Measurements from ENCODE around the gene TMEM114.
A peak's percentile ranks its signal among the peaks of the same experiment; 100 is the strongest.

The TMEM114 gene

DNA sequence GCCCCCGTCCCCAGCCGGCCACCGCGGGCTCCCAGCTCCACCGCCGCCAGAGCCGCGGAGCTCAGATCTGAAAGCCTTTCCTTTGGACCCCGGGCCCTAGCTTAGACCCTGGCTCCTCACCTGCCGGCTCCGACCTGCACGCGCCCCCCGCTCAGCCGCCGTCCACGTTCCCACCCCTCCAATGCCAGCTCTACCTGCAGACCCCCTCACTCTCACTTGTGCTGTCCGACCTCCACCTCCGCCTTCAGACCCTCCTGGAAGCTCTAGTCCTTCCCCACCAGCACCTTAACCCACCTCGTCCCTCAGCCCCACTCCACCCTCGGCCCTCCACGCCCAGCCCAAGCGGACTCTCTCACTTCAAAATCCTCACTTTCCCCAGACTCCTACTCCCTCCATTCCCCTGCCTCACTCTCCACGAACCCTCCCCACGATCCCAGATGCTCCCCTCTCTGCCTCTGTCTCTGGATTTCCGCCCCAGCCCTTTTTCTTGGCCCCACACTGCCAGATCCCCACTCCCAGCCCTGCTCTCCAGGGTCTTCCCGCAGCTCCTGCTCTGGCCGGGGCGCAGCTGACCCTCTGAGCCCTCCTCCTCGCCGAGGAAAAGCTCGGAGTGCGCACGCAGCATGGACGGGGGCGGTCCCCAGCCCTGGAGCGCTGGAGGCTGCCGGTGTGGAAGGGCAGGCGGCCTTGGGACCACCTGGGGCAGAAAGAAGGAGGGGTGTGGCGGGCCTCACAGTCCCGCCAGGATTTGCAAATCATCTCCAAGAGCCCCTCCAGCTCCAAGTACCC, at the start of gene TMEM114:
Gene TMEM114 (minus strand): TSS at position 612 of the 789 bp plus-strand sequence. CDS start 673 bp downstream, outside the sequence.
- DNase-seq: no peak
- in situ Hi-C loops (cut with HindIII; ENCODE audit: low pct_ligation_motif_present, low pct_unique_long_range_greater_than_20kb, low sequenced_read_pairs): no loop called here

GRCh38 chr16:8639694-8640093, 49.4 kb upstream of the TMEM114 start:
- in situ Hi-C loops (cut with HindIII; ENCODE audit: low pct_ligation_motif_present, low pct_unique_long_range_greater_than_20kb, low sequenced_read_pairs): no loop called here
- no peak for DNase-seq

DNA sequence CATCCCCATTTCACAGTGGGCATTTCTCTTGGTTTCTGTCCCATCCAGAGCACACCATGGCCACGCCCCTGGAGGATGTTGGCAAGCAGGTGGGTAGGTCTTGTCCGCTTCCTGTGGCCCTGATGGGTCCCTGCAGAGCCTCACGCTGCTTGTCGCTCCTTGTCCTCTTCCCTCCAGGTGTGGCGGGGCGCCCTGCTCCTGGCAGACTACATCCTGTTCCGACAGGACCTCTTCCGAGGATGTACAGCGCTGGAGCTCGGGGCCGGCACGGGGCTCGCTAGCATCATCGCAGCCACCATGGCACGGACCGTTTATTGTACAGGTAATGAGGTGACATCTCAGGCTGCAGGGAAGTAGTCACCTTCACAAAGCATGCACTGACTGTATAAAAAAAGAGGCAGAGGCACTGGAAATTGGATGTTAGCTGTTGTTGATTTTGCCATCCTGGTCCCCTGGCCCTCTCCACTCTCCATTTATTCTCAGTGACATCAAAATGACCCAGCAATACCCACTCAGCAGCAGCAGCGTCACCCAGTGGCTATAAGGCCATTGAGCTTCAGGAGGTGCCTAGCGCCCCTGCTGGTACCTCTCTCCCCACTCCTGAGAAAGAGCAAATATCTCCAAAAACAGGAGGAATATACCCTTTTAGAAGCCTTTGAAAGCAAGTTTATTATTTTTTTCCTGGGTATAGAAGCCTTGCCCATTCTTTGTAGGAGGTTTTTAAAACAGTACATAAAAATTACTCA, 44.9 kb upstream of the TMEM114 start:
- peak; percentile 24 for DNase-seq
- in situ Hi-C loops (cut with HindIII; ENCODE audit: low pct_ligation_motif_present, low pct_unique_long_range_greater_than_20kb, low sequenced_read_pairs): no loop called here

DNA sequence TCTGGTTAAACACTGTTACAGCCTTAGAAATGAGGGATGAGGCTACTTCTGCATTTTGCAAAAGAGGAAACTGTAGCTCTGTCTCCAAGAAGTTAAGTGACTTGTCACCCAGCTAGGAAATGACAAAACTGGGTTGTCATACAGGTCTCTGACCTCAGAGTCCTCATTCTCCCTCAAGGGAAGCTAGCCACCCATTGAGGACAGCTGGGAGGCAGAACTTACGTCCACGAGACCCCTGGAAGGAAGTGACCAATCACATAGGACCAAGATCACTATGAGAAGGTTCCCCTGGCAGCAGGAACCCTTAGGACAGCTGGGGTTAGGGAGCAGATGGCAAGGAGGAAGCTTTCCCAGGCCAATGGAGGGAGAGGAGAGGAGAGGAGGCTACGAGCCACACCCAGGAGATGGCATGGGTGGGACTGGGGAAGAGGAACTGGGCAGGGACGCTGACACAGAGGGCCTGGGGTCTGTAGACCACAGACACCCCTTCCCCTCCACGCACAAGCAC, 42.4 kb upstream of the TMEM114 start:
- in situ Hi-C loops (cut with HindIII; ENCODE audit: low pct_ligation_motif_present, low pct_unique_long_range_greater_than_20kb, low sequenced_read_pairs): no loop called here

GRCh38 chr16:8631818-8632465, 41.6 kb upstream of the TMEM114 start:
- in situ Hi-C loops (cut with HindIII; ENCODE audit: low pct_ligation_motif_present, low pct_unique_long_range_greater_than_20kb, low sequenced_read_pairs): no loop called here
- no peak for DNase-seq

More for the DNA sequence above, 42.4 kb upstream of the TMEM114 start:
- DNase-seq: no peak

GRCh38 chr16:8631373-8631772, 41.1 kb upstream of the TMEM114 start:
- DNase-seq: no peak
- in situ Hi-C loops (cut with HindIII; ENCODE audit: low pct_ligation_motif_present, low pct_unique_long_range_greater_than_20kb, low sequenced_read_pairs): no loop called here

- no peak for DNase-seq
- in situ Hi-C loops (cut with HindIII; ENCODE audit: low pct_ligation_motif_present, low pct_unique_long_range_greater_than_20kb, low sequenced_read_pairs): no loop called here
Observed at GRCh38 chr16:8630255-8630953, 40.1 kb upstream of the TMEM114 start.

- in situ Hi-C loops (cut with HindIII; ENCODE audit: low pct_ligation_motif_present, low pct_unique_long_range_greater_than_20kb, low sequenced_read_pairs): no loop called here
Observed at GRCh38 chr16:8628981-8629725, 38.8 kb upstream of the TMEM114 start.

GRCh38 chr16:8627456-8627855, 37.1 kb upstream of the TMEM114 start:
- in situ Hi-C loops (cut with HindIII; ENCODE audit: low pct_ligation_motif_present, low pct_unique_long_range_greater_than_20kb, low sequenced_read_pairs): no loop called here
- DNase-seq: no peak

More at GRCh38 chr16:8628981-8629725, 38.8 kb upstream of the TMEM114 start:
- no peak for DNase-seq

DNA sequence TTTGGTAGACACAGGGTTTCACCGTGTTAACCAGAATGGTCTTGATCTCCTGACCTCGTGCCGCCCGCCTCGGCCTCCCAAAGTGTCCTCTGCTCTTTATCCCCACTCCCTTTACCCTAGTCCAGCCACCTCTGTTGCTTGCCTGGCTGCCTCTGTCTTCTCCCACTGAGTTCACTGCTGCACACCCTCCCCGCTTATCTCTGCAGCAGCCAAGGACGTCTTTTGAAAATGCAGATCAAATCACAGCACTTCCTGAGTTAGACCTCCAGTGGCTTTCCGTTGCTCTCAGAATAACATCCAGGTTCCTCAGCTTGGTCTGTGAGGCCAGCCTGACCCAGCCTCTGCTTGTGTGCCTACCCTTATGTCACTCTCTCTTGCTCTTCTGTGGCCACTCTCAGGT, 36.6 kb upstream of the TMEM114 start:
- in situ Hi-C loops (cut with HindIII; ENCODE audit: low pct_ligation_motif_present, low pct_unique_long_range_greater_than_20kb, low sequenced_read_pairs): no loop called here

GRCh38 chr16:8625491-8626087, 35.3 kb upstream of the TMEM114 start:
- in situ Hi-C loops (cut with HindIII; ENCODE audit: low pct_ligation_motif_present, low pct_unique_long_range_greater_than_20kb, low sequenced_read_pairs): no loop called here
- DNase-seq: no peak

More for the DNA sequence above, 36.6 kb upstream of the TMEM114 start:
- DNase-seq: no peak

DNA sequence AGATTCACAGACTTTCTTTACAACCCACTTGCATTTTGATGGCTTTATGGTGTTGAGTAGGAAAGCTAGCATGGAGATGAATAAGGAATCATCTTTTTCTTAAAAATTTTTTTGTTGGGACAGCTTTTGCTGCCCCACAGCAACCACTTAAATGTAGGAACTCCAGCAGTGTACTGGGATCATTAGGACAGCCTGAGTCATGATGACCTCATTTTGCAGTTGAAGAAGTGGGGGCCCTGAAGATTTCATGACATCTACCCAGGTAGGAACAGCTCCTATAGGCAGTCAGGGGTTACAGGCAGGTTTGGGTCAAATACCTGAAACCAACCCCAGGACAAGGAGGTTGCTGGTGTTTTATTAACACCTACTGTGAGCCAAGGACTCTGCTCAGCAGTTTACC, 33.3 kb upstream of the TMEM114 start:
- DNase-seq: peak; percentile 35
- in situ Hi-C loops (cut with HindIII; ENCODE audit: low pct_ligation_motif_present, low pct_unique_long_range_greater_than_20kb, low sequenced_read_pairs): no loop called here

GRCh38 chr16:8622315-8622656, 32.0 kb upstream of the TMEM114 start:
- DNase-seq: no peak
- in situ Hi-C loops (cut with HindIII; ENCODE audit: low pct_ligation_motif_present, low pct_unique_long_range_greater_than_20kb, low sequenced_read_pairs): no loop called here

DNA sequence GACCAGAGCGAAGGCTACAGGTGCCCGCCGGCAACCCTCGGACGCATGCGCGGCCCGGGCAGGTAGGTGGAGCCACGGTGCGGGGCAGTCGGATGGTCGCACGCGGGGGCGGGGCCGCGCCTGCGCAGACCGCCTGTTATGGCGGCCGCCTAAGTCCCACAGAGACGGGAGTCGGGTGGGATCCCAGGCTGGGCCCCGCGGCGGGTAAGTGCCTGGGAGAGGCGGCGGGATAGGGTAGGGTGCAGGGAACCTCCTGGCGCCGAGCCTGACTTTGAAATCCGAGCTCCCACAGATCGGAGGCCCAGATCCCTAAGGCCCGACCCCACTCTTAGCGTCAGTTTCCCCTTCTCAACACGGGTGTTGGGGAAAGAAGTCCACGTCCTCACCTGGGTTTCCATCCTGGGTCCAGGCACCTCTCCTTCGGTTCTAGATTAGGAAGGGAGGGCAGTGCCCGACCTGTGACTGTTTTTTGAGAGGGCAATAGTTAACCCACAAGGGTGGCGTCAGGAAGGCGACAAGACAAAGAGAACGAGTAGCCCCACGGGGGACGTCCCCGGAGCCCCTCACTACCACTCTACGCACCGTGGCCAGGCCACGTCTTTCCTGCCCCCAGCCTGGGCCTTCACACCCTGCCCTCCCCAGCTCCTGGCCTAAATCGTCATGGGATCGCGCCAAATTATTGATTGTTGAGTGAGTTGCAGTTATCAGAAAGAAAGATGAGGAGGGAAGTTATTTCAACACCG, 31.4 kb upstream of the TMEM114 start, which contains the start of gene METTL22:
Gene METTL22 (plus strand): TSS at position 127 of the 743 bp plus-strand sequence. CDS start 3,968 bp downstream, outside the sequence.
- peak; percentile 91 for DNase-seq

GRCh38 chr16:8621222-8621571, 30.9 kb upstream of the TMEM114 start:
- in situ Hi-C loops (cut with HindIII; ENCODE audit: low pct_ligation_motif_present, low pct_unique_long_range_greater_than_20kb, low sequenced_read_pairs): no loop called here

More for the DNA sequence above, 31.4 kb upstream of the TMEM114 start, which contains the start of gene METTL22:
- in situ Hi-C loops (cut with HindIII; ENCODE audit: low pct_ligation_motif_present, low pct_unique_long_range_greater_than_20kb, low sequenced_read_pairs): no loop called here

GRCh38 chr16:8620535-8620934, 30.2 kb upstream of the TMEM114 start:
- in situ Hi-C loops (cut with HindIII; ENCODE audit: low pct_ligation_motif_present, low pct_unique_long_range_greater_than_20kb, low sequenced_read_pairs): no loop called here
- no peak for DNase-seq

More at GRCh38 chr16:8621222-8621571, 30.9 kb upstream of the TMEM114 start:
- DNase-seq: no peak
